GM23338 (cell line): ENCODE measurements around the gene SH2D2A. TPM values are rescaled to one million over a fixed set of nuclear protein-coding genes. Genes with fewer than 3 reads are reported as not detected.

Source experiments
- CTCF ChIP-seq, 2 experiments: fragments of 200-600 bp in 1 of 2; sonication (generic) in 1 of 2; conservative IDR thresholded peaks; 2 replicates each; pipeline versions ENCODE4 v1.5.1 to v1.6.1; 2016 to 2017; ENCODE audit warnings: antibody characterized with exemption in 2 of 2, low read depth in 2 of 2, mild to moderate bottlenecking in 2 of 2, moderate library complexity in 1 of 2
- ETS1 ChIP-seq: IDR thresholded peaks from 2 replicates; pipeline ENCODE4 v1.6.1; 2016; ENCODE audit warnings: antibody characterized with exemption
- REST ChIP-seq: IDR thresholded peaks from one replicate; pipeline ENCODE4 v1.6.1; 2018; ENCODE audit warnings: antibody characterized with exemption; ENCODE audit not compliant: unreplicated experiment
- ZNF331 ChIP-seq: fragments of 250-450 bp; sonication (Bioruptor Pico); IDR thresholded peaks from 2 replicates; pipeline ENCODE4 v1.5.0; 2020; ENCODE audit warnings: low read depth, mild to moderate bottlenecking, moderate library complexity
- ZNF462 ChIP-seq: fragments of 250-450 bp; sonication (Bioruptor Pico); IDR thresholded peaks from 2 replicates; pipeline ENCODE4 v1.5.0; 2020; ENCODE audit warnings: mild to moderate bottlenecking, moderate library complexity
- polyA plus RNA-seq: library from polyadenylated mRNA; unstranded; fragments of >200 nt; fragmentation: Nextera tagmentation; extraction: Ambion mirVana; gene quantifications from 2 replicates; pipeline ENCODE4 v1.2.1, GENCODE V29; 2016
- total RNA-seq: library from RNA; depleted of rRNA; stranded (reverse); fragments of >200 nt; shearing (Covaris generic); gene quantifications from 2 replicates; pipeline ENCODE4 v1.2.3, GENCODE V29; 2014

SH2D2A gene
- total and polyA plus RNA-seq, 2 experiments from 2014 or later, result 5.5 to 11.5 TPM

- TF ChIP-seq ZNF462 (CRISPR knock-in tag), result no peak
- no peak for TF ChIP-seq REST
- no peak for TF ChIP-seq CTCF (conservative IDR thresholded peaks at IDR 0.05; ENCODE audit: low read depth in 2 of 2)
- TF ChIP-seq ETS1, result no peak
- no peak for TF ChIP-seq ZNF331 (CRISPR knock-in tag)
Measured at GRCh38 chr1:156811168-156811567, 5.5 kb downstream of the SH2D2A start (continued).
